ELR (cell line): Measurements from ENCODE around the gene UTP14C.
"Not testable (repeated sequence)": the region's sequence is repeated elsewhere in the genome, so short reads cannot be mapped to it uniquely, and the experiment has no call there.

Experiments
- DNase-seq: peaks from one replicate; pipeline ENCODE4 v3.0.0-alpha.2; 2015; ENCODE audit warnings: low read depth

UTP14C gene

GRCh38 chr13:52048516-52048915 lies 24.0 kb downstream of the UTP14C start:
- peak; percentile 8 for DNase-seq

GRCh38 chr13:52051400-52051799 lies 26.9 kb downstream of the UTP14C start:
- no peak for DNase-seq

- no peak for DNase-seq
Measured at GRCh38 chr13:52053460-52053859, 29.0 kb downstream of the UTP14C start.

- DNase-seq: not testable (repeated sequence)
Measured at GRCh38 chr13:52061064-52061463, 36.6 kb downstream of the UTP14C start.

- DNase-seq: no peak
Measured at GRCh38 chr13:52061587-52061986, 37.1 kb downstream of the UTP14C start.

GRCh38 chr13:52067237-52067636 lies 42.7 kb downstream of the UTP14C start:
- no peak for DNase-seq

GRCh38 chr13:52070929-52071523 lies 46.5 kb downstream of the UTP14C start:
- peak; percentile 59 for DNase-seq
